ENCODE results near the gene NXN. TPM values are rescaled to one million over a fixed set of nuclear protein-coding genes. Genes with fewer than 3 reads are reported as not detected.
A peak's percentile ranks its signal among the peaks of the same experiment; 100 is the strongest.
"Not testable (repeated sequence)": the region's sequence is repeated elsewhere in the genome, so short reads cannot be mapped to it uniquely, and the experiment has no call there.

NXN gene
- total and polyA plus RNA-seq, 7 donors, result 33.4 to 92.5 (median 73.8) TPM

- ATAC-seq, result no peak
These were observed 173.2 kb downstream of the NXN start for GRCh38 chr17:806346-806745.

DNA sequence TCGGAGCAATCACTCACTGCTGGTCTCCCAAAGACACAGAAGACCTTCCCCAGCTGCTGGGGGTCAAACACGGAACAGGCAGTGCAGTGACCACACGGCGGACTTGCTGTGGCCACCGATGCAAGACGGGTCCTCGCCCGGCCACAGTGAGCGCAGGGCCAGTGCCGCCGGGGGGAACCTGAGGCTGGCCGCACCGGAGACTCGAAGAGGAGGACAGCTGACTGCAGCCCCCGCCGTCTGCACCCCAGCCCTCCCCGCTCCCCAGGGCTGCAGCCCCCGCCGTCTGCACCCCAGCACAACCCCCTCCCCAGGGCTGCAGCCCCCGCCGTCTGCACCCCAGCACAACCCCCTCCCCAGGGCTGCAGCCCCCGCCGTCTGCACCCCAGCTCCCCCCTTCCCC, 173.7 kb downstream of the NXN start:
- H3K9me3 ChIP-seq; intact Hi-C loops (cut with DNase I); H3K27me3 ChIP-seq (ENCODE audit: insufficient read depth in 3 of 3, low read length in 2 of 3); H3K27ac ChIP-seq; ATAC-seq; H3K4me3 ChIP-seq: not testable (repeated sequence)
- Histone ChIP-seq H3K4me1 (peaks cover 21% of the 10 kb centered on the region), H3K36me3 (ENCODE audit: insufficient read depth in 1 of 2, low read depth in 1 of 2) (peaks cover 0 to 18% of the 10 kb centered on the region in 2 donors)
- DNase-seq, result peak in 1 of 2 donors; percentile 41
- 92 to 94% (median 93%) methylated on average over 15 to 23 of the region's 23 CpGs for WGBS, 3 donors

More at GRCh38 chr17:806346-806745, 173.2 kb downstream of the NXN start:
- Histone ChIP-seq H3K36me3 (ENCODE audit: insufficient read depth in 1 of 2, low read depth in 1 of 2) (peaks cover 0 to 16% of the 10 kb centered on the region in 2 donors), H3K4me1 (peaks cover 21% of the 10 kb centered on the region), H3K9me3 (no peaks in the 10 kb centered on the region), H3K27me3 (ENCODE audit: insufficient read depth in 3 of 3, low read length in 2 of 3) (no peaks in the 10 kb centered on the region), H3K4me3 (no peak overlapping the region), H3K27ac (no peak overlapping the region)
- TF ChIP-seq, protein P1, sequence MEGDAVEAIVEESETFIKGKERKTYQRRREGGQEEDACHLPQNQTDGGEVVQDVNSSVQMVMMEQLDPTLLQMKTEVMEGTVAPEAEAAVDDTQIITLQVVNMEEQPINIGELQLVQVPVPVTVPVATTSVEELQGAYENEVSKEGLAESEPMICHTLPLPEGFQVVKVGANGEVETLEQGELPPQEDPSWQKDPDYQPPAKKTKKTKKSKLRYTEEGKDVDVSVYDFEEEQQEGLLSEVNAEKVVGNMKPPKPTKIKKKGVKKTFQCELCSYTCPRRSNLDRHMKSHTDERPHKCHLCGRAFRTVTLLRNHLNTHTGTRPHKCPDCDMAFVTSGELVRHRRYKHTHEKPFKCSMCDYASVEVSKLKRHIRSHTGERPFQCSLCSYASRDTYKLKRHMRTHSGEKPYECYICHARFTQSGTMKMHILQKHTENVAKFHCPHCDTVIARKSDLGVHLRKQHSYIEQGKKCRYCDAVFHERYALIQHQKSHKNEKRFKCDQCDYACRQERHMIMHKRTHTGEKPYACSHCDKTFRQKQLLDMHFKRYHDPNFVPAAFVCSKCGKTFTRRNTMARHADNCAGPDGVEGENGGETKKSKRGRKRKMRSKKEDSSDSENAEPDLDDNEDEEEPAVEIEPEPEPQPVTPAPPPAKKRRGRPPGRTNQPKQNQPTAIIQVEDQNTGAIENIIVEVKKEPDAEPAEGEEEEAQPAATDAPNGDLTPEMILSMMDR (IDR thresholded peaks at IDR 0.05), result no peak
- intact Hi-C loops (cut with DNase I), result no loop called here
- peak in 1 of 2 donors; percentile 38 for DNase-seq
- WGBS, 3 donors, result 79 to 87% (median 80%) methylated on average over 13 of the region's 13 CpGs

GRCh38 chr17:804541-805435, 174.8 kb downstream of the NXN start:
- no peak overlapping the region for H3K27ac ChIP-seq
- intact Hi-C loops (cut with DNase I), result loop anchor here in 1 of 2 donors (5.0 kb wide), 1 partner anchor 73 kb away; no protein-coding TSS in a partner anchor
- peaks cover 0 to 25% of the 10 kb centered on the region in 2 donors for H3K36me3 ChIP-seq (ENCODE audit: insufficient read depth in 1 of 2, low read depth in 1 of 2)
- H3K27me3 ChIP-seq (ENCODE audit: insufficient read depth in 3 of 3, low read length in 2 of 3), result no peaks in the 10 kb centered on the region
- H3K9me3 ChIP-seq, result no peaks in the 10 kb centered on the region
- no peak overlapping the region for H3K4me3 ChIP-seq
- DNase-seq (peak in 1 of 2 donors; percentile 46), ATAC-seq (no peak)
- H3K4me1 ChIP-seq, result peaks cover 21% of the 10 kb centered on the region
- 81 to 87% (median 85%) methylated on average over 36 to 41 of the region's 41 CpGs for WGBS, 3 donors
- TF ChIP-seq, protein P1 (IDR thresholded peaks at IDR 0.05), result no peak

DNA sequence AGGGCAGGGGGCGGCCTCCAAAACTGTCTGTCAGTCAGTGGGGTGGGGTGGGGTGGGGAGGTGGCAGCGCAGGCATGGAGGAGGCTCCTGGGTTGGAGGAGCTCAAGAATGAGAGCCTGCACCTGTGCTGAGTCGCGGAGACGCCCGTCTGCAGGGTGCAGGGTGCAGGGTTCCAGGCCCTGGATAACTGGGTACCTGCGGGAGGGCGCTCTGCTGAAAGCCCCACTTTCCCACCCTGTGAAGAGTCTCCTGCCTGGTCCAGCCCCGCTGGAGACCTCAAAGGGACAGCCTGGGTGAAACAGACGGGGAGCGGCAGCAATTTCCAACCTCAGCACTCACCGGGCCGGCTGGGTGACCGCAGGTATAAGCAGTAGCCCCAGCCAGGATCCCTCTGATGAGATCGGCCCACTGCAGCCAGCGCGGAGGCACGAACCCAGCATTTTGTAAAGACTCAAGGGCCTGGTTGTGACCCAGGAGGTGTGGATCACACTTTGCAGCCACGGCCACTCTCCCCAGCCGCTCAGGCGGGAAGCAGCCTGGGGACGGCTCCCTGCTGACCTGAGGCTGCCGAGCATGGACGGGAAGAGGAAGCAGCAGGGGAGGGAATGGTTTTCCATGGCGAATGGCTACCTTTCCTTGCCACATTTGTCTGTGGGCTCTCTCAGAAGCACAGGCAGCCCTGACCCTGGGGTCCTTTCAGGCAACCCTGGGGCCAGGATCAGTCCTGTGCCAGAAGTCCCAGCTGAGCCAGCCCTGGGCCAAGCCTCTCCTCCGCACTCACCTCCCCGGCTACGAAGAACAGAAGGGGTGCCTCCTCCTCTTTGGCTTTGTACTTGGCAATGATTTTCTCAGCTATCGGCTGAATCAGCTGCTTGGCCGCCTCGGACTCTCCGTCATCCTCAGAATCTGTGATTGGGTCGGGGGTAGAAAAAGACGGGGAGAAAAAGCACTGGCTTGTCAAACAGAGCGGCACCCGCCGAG, 176.4 kb downstream of the NXN start:
- H3K36me3 ChIP-seq (ENCODE audit: insufficient read depth in 1 of 2, low read depth in 1 of 2), result peaks cover 0 to 25% of the 10 kb centered on the region in 2 donors
- no peak for ATAC-seq

More for the DNA sequence above, 176.4 kb downstream of the NXN start:
- no peaks in the 10 kb centered on the region for H3K9me3 ChIP-seq
- H3K4me3 ChIP-seq, result no peak overlapping the region
- no peaks in the 10 kb centered on the region for H3K27me3 ChIP-seq (ENCODE audit: insufficient read depth in 3 of 3, low read length in 2 of 3)
- WGBS, 3 donors, result 78 to 90% (median 84%) methylated on average over 35 to 37 of the region's 37 CpGs
- peaks cover 30% of the 10 kb centered on the region for H3K4me1 ChIP-seq
- H3K27ac ChIP-seq, result no peak overlapping the region
- intact Hi-C loops (cut with DNase I), result loop anchor here in 1 of 2 donors (5.0 kb wide), 1 partner anchor 74 kb away; no protein-coding TSS in a partner anchor
- peak in 1 of 2 donors; percentile 46 for DNase-seq
- TF ChIP-seq, protein P1 (IDR thresholded peaks at IDR 0.05), result no peak

Data from psoas muscle (tissue), 8 donors.